Measurements from ENCODE around the gene MORN1. TPM values are rescaled to one million over a fixed set of nuclear protein-coding genes. Genes with fewer than 3 reads are reported as not detected.

MORN1 gene
- total RNA-seq, 1 donor from 2014 or later = 24.3 TPM

DNA sequence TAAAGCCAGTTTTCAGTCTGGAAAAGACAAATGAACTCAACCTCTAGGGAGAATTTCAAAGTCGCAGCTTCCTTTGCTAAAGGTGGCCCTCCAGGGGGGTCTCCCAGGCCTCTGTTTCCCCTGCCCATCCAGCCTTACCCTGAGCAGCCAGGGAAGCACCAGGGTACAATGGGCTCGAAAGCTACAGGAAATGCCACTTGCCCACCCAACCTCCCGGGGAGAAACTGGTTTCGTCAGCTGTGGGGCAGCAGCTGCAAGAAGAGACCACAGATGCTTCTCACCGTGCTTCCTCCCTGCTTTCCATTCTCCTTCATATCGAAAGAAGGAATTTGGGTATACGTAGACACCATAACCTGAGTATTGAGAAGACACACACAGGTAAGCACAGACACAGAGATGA, 1.7 kb downstream of the MORN1 start:
- H3K36me3 Mint-ChIP-seq = peaks cover 7% of the 10 kb centered on the region
- no peak for TF ChIP-seq CTCF (IDR thresholded peaks at IDR 0.05; ENCODE audit: unreplicated experiment)
- peaks cover 22% of the 10 kb centered on the region for H3K4me1 Mint-ChIP-seq
- DNase-seq (ENCODE audit: low spot score in 2 of 2, unreplicated experiment in 2 of 2) = no peak
- peak overlapping the region; percentile 74 for H3K4me3 Mint-ChIP-seq
- no peaks in the 10 kb centered on the region for H3K27me3 Mint-ChIP-seq (ENCODE audit: low read depth)
- no peaks in the 10 kb centered on the region for H3K9me3 Mint-ChIP-seq
- no peak overlapping the region for H3K27ac Mint-ChIP-seq

- Mint-ChIP-seq H3K36me3 (peaks cover 5% of the 10 kb centered on the region), H3K4me1 (peaks cover 21% of the 10 kb centered on the region), H3K27me3 (ENCODE audit: low read depth) (no peaks in the 10 kb centered on the region), H3K4me3 (no peak overlapping the region), H3K27ac (no peak overlapping the region), H3K9me3 (no peaks in the 10 kb centered on the region)
- TF ChIP-seq CTCF (IDR thresholded peaks at IDR 0.05; ENCODE audit: unreplicated experiment) = no peak
- no peak for DNase-seq (ENCODE audit: low spot score in 2 of 2, unreplicated experiment in 2 of 2)
Measured at GRCh38 chr1:2388004-2388913, 3.1 kb downstream of the MORN1 start.

DNA sequence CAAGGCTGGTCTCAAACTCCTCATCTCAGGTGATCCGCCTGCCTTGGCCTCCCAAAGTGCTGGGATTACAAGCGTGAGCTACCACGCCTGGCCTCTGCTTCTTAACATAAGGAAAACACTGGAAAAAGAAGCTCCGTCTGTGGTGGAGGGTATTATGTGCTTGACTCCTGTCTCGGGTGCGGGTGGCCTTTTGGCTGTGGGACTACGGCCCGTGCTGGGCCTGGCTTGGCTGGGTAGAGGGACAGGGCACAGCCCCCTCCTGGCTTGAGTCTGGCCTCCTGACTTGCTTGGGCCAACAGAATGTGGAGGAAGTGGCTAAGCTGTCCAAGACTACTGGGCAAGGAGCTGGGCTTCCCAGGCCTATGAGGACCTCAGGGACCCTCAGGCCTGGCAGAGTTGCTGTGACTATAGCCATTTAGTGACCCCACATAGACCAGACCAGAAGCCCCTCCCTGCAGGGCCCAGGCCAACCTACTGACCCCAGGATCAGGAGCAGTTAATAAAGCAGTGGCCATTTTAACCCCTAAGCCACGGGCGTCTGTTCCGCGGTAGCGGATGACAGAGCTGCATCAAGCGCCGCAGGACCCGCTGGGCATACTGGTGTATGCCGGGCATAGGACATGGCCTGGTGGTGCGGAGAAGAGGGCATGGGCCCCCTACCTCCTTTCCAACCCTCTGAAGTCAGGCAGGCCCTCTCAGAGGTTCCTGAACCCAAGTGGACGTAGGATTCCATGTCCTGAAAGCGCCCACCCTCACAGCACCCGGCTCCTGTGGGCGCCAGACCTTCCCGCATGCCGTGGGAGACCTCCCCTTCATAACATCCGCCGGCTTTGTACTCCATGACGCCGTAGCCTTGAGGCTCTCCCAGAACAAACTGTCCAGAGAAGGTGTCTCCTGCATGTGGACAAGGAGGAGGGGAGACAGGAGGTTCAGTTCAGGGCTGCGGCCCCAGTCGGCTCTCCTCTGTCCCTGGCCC, 4.4 kb downstream of the MORN1 start:
- no peak overlapping the region for H3K4me3 Mint-ChIP-seq
- no peaks in the 10 kb centered on the region for H3K36me3 Mint-ChIP-seq
- H3K27ac Mint-ChIP-seq = no peak overlapping the region
- no peak for TF ChIP-seq CTCF (IDR thresholded peaks at IDR 0.05; ENCODE audit: unreplicated experiment)
- H3K27me3 Mint-ChIP-seq (ENCODE audit: low read depth) = no peaks in the 10 kb centered on the region
- DNase-seq (ENCODE audit: low spot score in 2 of 2, unreplicated experiment in 2 of 2) = peak in 1 of 2 experiments; percentile 1
- H3K9me3 Mint-ChIP-seq = no peaks in the 10 kb centered on the region
- peaks cover 11% of the 10 kb centered on the region for H3K4me1 Mint-ChIP-seq

DNA sequence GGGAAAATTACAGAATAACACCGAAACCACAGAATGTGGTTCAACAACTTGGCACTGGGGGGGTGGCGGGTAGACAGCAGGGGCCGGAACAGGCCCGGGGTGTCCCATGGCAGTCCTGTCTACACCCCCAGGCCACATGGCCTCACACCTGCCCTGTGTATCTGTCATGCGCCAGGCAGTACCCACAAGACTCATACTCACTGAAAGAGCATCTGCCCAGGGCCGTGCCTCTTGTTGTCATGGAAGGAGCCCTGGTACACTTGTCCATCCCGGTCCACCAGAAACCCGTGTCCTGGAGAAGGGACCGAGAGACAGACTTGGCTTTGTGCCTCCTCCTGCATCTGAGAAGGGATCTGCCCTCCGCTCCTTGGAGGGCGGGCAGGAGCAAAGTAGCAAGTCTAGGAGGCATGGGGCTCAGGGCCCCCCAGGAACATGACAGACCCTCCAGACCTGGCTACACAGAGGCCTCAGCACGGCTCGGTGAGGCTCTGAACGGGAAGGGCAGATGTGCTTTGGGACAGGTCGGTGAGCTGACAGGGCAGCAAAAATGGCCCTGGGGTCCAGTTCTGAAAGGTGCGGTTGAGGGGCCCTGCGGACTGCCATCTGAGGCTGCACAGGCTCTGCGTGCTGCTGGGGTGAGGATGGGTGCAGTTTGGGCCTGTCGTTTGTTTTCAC, 5.6 kb downstream of the MORN1 start:
- Mint-ChIP-seq H3K27ac (no peak overlapping the region), H3K4me1 (peaks cover 9% of the 10 kb centered on the region), H3K9me3 (no peaks in the 10 kb centered on the region), H3K27me3 (ENCODE audit: low read depth) (no peaks in the 10 kb centered on the region), H3K36me3 (no peaks in the 10 kb centered on the region), H3K4me3 (no peak overlapping the region)
- no peak for TF ChIP-seq CTCF (IDR thresholded peaks at IDR 0.05; ENCODE audit: unreplicated experiment)
- DNase-seq (ENCODE audit: low spot score in 2 of 2, unreplicated experiment in 2 of 2) = no peak

DNA sequence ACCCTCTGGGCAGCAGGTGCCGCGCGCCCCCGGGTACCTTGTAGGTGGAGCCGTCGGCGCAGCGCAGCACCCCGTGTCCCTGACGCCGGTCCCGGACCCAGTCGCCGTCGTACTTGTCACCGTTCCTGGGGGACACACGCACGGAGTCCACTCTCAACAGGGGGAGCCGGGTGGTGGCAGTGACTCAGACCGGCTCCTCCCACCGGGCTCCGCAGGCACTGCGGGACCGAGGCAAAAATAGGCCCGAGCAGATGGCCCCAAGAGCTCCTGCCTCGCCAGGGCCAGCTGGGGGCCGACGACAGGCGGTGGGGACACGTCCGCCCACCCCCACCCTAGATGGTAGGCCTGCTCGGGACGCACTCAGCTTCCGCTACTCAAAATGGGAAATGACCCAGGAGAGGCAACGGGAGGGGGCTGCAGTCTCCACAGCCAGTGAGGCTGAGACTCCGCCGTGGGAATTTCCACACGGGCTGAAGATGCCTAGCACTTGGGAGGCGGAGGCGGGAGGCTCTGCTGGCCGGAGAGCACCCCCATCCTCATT, 6.3 kb downstream of the MORN1 start:
- no peaks in the 10 kb centered on the region for H3K9me3 Mint-ChIP-seq
- TF ChIP-seq CTCF (IDR thresholded peaks at IDR 0.05; ENCODE audit: unreplicated experiment) = no peak
- no peak overlapping the region for H3K27ac Mint-ChIP-seq
- no peak overlapping the region for H3K4me3 Mint-ChIP-seq
- no peaks in the 10 kb centered on the region for H3K36me3 Mint-ChIP-seq
- DNase-seq (ENCODE audit: low spot score in 2 of 2, unreplicated experiment in 2 of 2) = no peak
- peaks cover 3% of the 10 kb centered on the region for H3K4me1 Mint-ChIP-seq
- no peaks in the 10 kb centered on the region for H3K27me3 Mint-ChIP-seq (ENCODE audit: low read depth)

Measured in mesothelial cell of epicardium (in vitro differentiated cells).